NCI-H748 treated with DMSO at 0.1 percent for 48 hours (cell line): ENCODE results near the gene GABRB1.

Experiments
- DNase-seq: peaks from one replicate; lab custom pipeline; 2025; lab: John Stamatoyannopoulos, UW

The GABRB1 gene

DNA sequence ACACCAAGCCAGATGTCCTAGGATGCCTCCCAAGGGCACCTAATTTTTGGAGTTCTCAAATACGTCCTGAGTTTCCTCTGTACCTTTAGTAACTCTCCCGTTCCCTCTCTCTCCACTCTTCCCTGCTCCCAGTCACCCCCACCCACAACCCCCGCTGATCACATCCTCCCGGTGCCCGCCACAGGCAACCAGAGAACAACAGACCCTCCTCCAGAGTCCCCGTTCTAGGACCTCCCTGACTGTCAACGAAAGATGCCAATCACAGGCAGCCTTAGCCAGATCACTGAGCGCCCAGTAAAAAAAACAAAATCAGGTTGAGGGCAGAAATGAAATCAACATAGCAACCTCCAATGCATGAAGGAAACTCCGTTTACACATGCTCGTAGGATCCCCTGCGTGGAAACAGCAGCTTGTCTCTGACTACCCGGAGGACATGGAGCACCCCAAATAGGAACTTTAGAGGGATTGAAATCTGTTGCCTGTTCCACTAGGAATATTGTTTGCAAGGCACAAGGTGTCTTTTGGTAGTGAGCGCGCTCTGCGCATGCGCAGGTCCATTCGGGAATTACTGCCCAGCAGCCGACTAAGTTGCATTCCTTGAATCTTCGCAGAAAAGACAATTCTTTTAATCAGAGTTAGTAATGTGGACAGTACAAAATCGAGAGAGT lies at the start of gene GABRB1:
Gene GABRB1 (plus strand): TSS at position 557 of the 668 bp plus-strand sequence.
- DNase-seq, result peak; percentile 13

DNA sequence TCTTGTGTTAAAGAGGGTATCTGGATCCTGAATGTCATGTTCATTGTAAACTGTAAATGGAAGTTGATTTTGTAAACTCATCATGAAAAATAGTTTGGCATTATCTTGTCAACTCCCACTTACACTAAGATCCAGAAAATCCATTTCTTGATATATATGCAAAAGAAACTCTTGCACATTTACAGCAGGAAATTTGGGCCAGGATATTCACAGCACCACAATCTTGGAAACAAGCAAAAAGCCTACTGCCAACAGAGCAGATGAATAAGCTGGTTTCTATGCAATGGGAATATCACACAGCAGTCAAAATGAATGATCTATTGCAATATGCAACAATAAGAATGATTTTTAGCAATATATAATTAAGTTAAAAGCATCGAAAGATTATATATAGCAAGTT lies 46.6 kb upstream of the GABRB1 start:
- no peak for DNase-seq

- no peak for DNase-seq
These were observed 44.3 kb upstream of the GABRB1 start for GRCh38 chr4:46986922-46987638.

GRCh38 chr4:46992338-46992737 lies 39.0 kb upstream of the GABRB1 start:
- DNase-seq, result no peak

- DNase-seq, result no peak
These were observed 38.0 kb upstream of the GABRB1 start, which contains the start of gene GABRA4 for GRCh38 chr4:46993075-46994006. TSS of gene GABRA4 (minus strand) at chr4:46993581. CDS start at chr4:46993424, 157 bp downstream.

- DNase-seq, result no peak
These were observed 37.4 kb upstream of the GABRB1 start for GRCh38 chr4:46994007-46994405.

DNA sequence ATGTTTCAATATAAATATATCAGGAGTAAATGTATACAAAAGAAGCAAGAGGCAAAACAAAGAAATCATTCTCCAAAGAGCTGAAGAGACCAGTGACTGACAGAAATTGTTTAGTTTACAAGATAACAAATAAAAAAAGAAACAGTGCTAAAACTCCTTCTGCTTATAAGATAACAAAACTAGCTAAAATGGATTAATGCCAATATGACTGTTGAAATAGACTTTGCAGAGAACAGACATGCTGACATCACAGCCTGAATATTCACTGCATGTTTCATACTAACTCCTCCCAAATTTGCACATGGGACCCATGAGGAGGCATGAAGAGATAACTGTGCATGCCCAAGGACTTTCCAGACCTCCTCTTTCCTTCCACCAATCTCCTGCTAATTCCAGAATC lies 31.8 kb upstream of the GABRB1 start:
- no peak for DNase-seq

- no peak for DNase-seq
These were observed 31.0 kb upstream of the GABRB1 start for GRCh38 chr4:47000406-47000805.

DNA sequence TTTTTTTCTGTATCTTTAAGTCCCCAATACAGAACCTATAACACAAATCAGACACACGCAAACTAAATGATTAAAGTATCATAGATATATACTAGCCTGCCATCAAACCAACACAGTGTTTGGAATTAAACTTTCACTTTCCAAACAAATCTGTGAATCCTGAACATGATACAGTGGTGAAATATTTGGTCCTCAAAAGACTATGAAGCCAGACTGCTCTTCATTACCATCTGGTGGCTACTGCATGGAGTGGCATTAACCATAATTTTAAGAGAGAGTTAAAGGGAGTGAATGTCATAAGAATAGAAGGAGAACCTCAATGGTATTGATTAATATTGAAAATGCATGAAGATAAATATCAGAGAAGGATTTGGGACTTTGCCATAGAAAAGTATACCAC lies 28.8 kb upstream of the GABRB1 start:
- no peak for DNase-seq

DNA sequence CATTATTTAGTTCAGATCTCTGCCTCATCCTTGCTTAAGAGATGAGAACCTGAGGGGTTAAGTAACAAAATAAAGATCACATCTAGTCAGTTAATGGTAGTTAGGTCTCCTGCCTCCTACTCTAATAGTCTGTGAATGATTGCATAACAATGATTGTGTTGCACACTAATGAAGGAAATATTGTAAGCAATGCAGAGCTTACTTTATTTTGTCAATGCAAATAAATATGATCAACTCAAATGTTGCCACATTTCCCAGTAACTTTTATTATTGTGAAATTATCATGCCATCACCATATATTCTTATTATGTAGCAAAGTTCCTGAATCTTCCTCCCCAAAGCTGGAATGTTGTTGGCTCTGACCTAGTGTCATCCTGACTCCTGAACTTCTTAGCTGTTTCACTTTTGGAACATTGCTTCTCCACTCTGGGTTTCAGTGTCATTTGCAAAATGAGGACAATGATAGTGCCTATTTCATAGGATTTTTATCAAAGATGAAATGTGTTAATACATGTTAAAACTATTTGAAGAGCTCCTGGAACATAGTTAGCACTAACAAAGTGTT lies 20.9 kb upstream of the GABRB1 start:
- no peak for DNase-seq

DNA sequence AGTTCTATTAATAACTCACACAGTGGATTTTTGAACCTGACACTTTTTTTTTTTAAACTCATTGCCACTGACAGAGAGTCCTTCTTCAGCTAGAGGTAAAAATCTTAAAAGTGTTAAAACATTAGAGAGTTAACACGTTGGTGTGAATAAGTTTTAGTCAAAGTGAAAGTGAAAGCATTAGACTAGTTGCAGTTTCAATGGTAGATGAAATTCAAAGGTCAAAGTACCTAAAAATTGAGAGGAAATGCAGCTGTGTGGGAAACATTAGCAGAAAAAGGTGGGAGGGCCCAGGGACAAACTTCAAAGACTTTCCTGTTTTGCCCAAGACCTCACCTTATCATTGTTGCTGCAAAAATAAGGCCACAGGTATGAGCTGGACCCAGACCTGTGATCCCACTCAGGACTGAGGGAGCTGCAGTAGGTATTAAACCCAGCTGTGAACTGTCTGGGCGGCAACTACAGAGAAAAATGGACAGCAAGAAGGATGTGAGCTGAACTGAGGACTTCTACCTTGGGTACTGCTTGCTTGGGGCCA lies 20.4 kb upstream of the GABRB1 start:
- DNase-seq, result no peak

GRCh38 chr4:47012676-47013075 lies 18.7 kb upstream of the GABRB1 start:
- DNase-seq, result no peak

GRCh38 chr4:47013373-47013772 lies 18.0 kb upstream of the GABRB1 start:
- no peak for DNase-seq

DNA sequence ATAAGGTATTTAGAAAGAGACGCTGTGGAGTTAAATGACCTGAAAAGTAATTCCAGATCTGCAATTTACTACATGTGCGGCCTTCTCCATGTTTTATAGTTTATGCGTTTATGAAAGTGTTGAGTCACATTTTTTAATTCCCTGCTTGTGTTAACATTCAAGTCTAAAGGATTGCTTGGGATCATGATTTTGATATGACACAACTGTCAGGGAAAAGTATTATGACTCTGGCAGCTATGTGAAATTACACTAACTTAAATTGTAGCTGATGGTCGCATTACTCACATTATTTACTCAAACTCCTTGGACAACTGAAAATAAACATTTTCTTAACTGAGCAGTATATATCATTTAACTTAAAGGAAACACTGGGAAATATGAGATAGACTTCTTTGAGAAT lies 14.3 kb upstream of the GABRB1 start:
- DNase-seq, result no peak

GRCh38 chr4:47017494-47017893 lies 13.9 kb upstream of the GABRB1 start:
- no peak for DNase-seq

DNA sequence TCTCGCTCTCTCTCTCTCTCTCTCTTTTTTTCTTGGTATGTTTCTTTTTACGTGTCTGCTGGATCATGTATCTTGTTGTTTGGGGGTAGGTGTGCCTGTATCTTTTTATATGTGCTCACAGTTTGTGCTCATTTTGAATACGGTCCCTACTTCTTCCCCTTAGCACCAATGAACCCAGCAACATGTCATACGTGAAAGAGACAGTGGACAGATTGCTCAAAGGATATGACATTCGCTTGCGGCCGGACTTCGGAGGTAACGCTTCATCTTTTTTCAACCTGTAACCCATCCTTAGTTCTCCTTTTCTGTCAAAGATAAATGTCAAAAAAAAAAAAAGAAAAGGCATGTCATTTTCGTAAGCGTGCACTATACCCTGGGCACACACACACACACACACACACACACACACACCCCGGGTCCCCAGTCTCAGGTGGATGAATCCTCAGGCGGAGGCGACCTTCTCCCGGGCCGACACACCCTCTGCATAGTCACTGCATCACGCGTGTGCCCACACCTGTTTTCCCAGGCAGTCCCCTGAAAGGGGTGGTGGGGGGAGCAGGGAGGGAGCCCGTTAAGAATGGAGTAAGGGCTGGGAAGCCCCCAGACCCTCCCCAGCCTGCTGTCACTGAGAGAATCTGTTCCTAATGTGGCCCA lies 511 bp downstream of the GABRB1 start:
- DNase-seq, result peak; percentile 1

- DNase-seq, result peak; percentile 29
These were observed 1.2 kb downstream of the GABRB1 start for GRCh38 chr4:47032405-47033106.

DNA sequence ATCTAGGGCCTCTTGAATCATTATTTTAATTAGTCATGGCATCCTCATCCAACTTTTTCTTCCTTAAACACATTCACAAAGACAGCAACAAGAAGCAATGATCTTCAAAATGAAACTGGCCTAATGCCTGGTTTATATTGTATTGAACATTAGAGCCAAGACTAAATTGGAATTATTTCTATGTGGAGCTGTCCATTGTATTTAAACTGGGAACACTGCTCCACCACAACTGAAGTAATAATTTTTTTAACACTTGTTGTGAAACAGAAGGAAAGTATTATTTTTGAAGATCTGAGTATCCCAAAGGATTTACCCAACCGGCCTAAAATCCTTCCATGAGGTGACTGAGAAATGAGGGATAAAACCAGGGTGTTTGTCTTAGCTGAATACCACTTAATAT lies 6.9 kb downstream of the GABRB1 start:
- no peak for DNase-seq

- no peak for DNase-seq
These were observed 9.5 kb downstream of the GABRB1 start for GRCh38 chr4:47040828-47041227.

- no peak for DNase-seq
These were observed 12.5 kb downstream of the GABRB1 start for GRCh38 chr4:47043821-47044220.

- no peak for DNase-seq
These were observed 13.9 kb downstream of the GABRB1 start for GRCh38 chr4:47045261-47045660.
